Measurements from ENCODE around the gene HAPLN1. TPM values are rescaled to one million over a fixed set of nuclear protein-coding genes. Genes with fewer than 3 reads are reported as not detected.
A peak's percentile ranks its signal among the peaks of the same experiment; 100 is the strongest.

HAPLN1 gene
- total RNA-seq, 2 experiments from 2014 or later, result not detected

- Mint-ChIP-seq H3K27ac (no peak overlapping the region), H3K36me3 (ENCODE audit: low read depth) (no peaks in the 10 kb centered on the region), H3K4me1 (ENCODE audit: low read depth) (no peaks in the 10 kb centered on the region), H3K4me3 (no peak overlapping the region), H3K27me3 (peaks cover 4% of the 10 kb centered on the region), H3K9me3 (no peaks in the 10 kb centered on the region)
- DNase-seq (peak; percentile 49), ATAC-seq (no peak)
- intact Hi-C loops (cut with micrococcal nuclease), result no loop called here
- CTCF ChIA-PET, result interaction anchor here (0.7 to 1.5 kb wide), 7 partner anchors 10 to 369 kb away, joined by 3 to 6 read pairs (median 3); no protein-coding TSS in a partner anchor
- POLR2A ChIA-PET, result no interaction called here
- peak; percentile 89 for TF ChIP-seq CTCF (IDR thresholded peaks at IDR 0.05)
These were observed 8.6 kb downstream of the HAPLN1 start for GRCh38 chr5:83711982-83712601.

GRCh38 chr5:83709973-83710372 lies 10.7 kb downstream of the HAPLN1 start:
- H3K9me3 Mint-ChIP-seq, result no peaks in the 10 kb centered on the region
- no peak overlapping the region for H3K4me3 Mint-ChIP-seq
- POLR2A ChIA-PET, result no interaction called here
- no peak for ATAC-seq
- peaks cover 6% of the 10 kb centered on the region for H3K27me3 Mint-ChIP-seq
- TF ChIP-seq CTCF (IDR thresholded peaks at IDR 0.05), result no peak
- CTCF ChIA-PET, result interaction anchor here (1.5 kb wide), 1 partner anchor 9 kb away, joined by 3 read pairs; no protein-coding TSS in a partner anchor
- DNase-seq, result no peak
- no peaks in the 10 kb centered on the region for H3K4me1 Mint-ChIP-seq (ENCODE audit: low read depth)
- intact Hi-C loops (cut with micrococcal nuclease), result no loop called here
- no peaks in the 10 kb centered on the region for H3K36me3 Mint-ChIP-seq (ENCODE audit: low read depth)
- H3K27ac Mint-ChIP-seq, result no peak overlapping the region

GRCh38 chr5:83708170-83708569 lies 12.5 kb downstream of the HAPLN1 start:
- DNase-seq (no peak), ATAC-seq (no peak)
- Mint-ChIP-seq H3K9me3 (peaks cover 1% of the 10 kb centered on the region), H3K27me3 (peaks cover 6% of the 10 kb centered on the region), H3K4me1 (ENCODE audit: low read depth) (no peaks in the 10 kb centered on the region), H3K4me3 (no peak overlapping the region), H3K27ac (no peak overlapping the region), H3K36me3 (ENCODE audit: low read depth) (no peaks in the 10 kb centered on the region)
- POLR2A ChIA-PET, result no interaction called here
- intact Hi-C loops (cut with micrococcal nuclease), result no loop called here
- CTCF ChIA-PET, result no interaction called here
- no peak for TF ChIP-seq CTCF (IDR thresholded peaks at IDR 0.05)

GRCh38 chr5:83703059-83703458 lies 17.6 kb downstream of the HAPLN1 start:
- CTCF ChIA-PET, result no interaction called here
- ATAC-seq (no peak), DNase-seq (no peak)
- H3K9me3 Mint-ChIP-seq, result peaks cover 1% of the 10 kb centered on the region
- H3K27ac Mint-ChIP-seq, result no peak overlapping the region
- POLR2A ChIA-PET, result no interaction called here
- intact Hi-C loops (cut with micrococcal nuclease), result no loop called here
- no peak for TF ChIP-seq CTCF (IDR thresholded peaks at IDR 0.05)
- H3K27me3 Mint-ChIP-seq, result peaks cover 11% of the 10 kb centered on the region
- H3K4me1 Mint-ChIP-seq (ENCODE audit: low read depth), result no peaks in the 10 kb centered on the region
- no peak overlapping the region for H3K4me3 Mint-ChIP-seq
- H3K36me3 Mint-ChIP-seq (ENCODE audit: low read depth), result no peaks in the 10 kb centered on the region

GRCh38 chr5:83701886-83702285 lies 18.8 kb downstream of the HAPLN1 start:
- intact Hi-C loops (cut with micrococcal nuclease), result no loop called here
- Mint-ChIP-seq H3K4me1 (ENCODE audit: low read depth) (no peaks in the 10 kb centered on the region), H3K36me3 (ENCODE audit: low read depth) (no peaks in the 10 kb centered on the region), H3K4me3 (no peak overlapping the region), H3K9me3 (peaks cover 1% of the 10 kb centered on the region), H3K27me3 (peaks cover 11% of the 10 kb centered on the region), H3K27ac (no peak overlapping the region)
- ChIA-PET CTCF (interaction anchor here (1.0 kb wide), 1 partner anchor 10 kb away, joined by 3 read pairs; no protein-coding TSS in a partner anchor), POLR2A (interaction anchor here (0.6 kb wide), 1 partner anchor 1174 kb away, joined by 3 read pairs; no protein-coding TSS in a partner anchor)
- no peak for DNase-seq
- no peak for ATAC-seq
- TF ChIP-seq CTCF (IDR thresholded peaks at IDR 0.05), result no peak

Measured in activated CD8-positive, alpha-beta T cell treated with anti-CD3 and anti-CD28 coated beads for 36 hours (primary cell).